PC-3 (cell line): ENCODE data around the gene CGB8. TPM values are rescaled to one million over a fixed set of nuclear protein-coding genes. Genes with fewer than 3 reads are reported as not detected.

Source experiments
- ATAC-seq: fragments of 200-7000 bp; cut with Tn5 transposase; 2 replicates; pipeline ENCODE4 v1.9.1; 2020; ENCODE audit warnings: mild to moderate bottlenecking, moderate library complexity
- BruUV-seq: library from RNA; stranded (reverse); fragments of 400-500 nt; replicated peaks from 2 replicates; lab custom pipeline; 2021; lab: Mats Ljungman, UMichigan
- CTCF ChIA-PET: fragments of 300-600 bp; sonication (Branson Sonifier 250); formaldehyde crosslinking; loops from one replicate; lab custom pipeline; 2022; ENCODE audit warnings: antibody characterized with exemption; lab: Charles Lee
- POLR2A ChIA-PET: fragments of 300-600 bp; sonication (Branson Sonifier 250); formaldehyde crosslinking; loops from one replicate; lab custom pipeline; 2022; ENCODE audit warnings: antibody characterized with exemption; ENCODE audit not compliant: unreplicated experiment; lab: Charles Lee
- DNase-seq: peaks from one replicate; pipeline ENCODE4 v3.0.0-alpha.2; 2015
- H2AFZ ChIP-seq: fragments of 300-600 bp; sonication (generic); 2 replicates; pipeline ENCODE4 v1.6.0; 2016; ENCODE audit warnings: antibody characterized with exemption, low read length
- H3F3A ChIP-seq: fragments of 300-600 bp; sonication (generic); one replicate; pipeline ENCODE4 v1.6.0; 2017; ENCODE audit warnings: antibody characterized with exemption, low read length, control low read depth, mild to moderate bottlenecking; ENCODE audit not compliant: unreplicated experiment
- H3K27ac ChIP-seq: fragments of 300-600 bp; sonication (generic); 2 replicates; pipeline ENCODE4 v1.5.1; 2016; ENCODE audit warnings: mild to moderate bottlenecking, low read length
- H3K27me3 ChIP-seq: fragments of 300-600 bp; sonication (generic); 2 replicates; pipeline ENCODE4 v1.6.1; 2016; ENCODE audit warnings: low read length, mixed read lengths
- H3K36me3 ChIP-seq: fragments of 300-600 bp; sonication (generic); 2 replicates; pipeline ENCODE4 v1.6.1; 2016; ENCODE audit warnings: low read depth, mixed run types, low read length, mixed read lengths
- H3K4me1 ChIP-seq: fragments of 300-600 bp; sonication (generic); 2 replicates; pipeline ENCODE4 v1.5.1; 2016; ENCODE audit warnings: low read length; ENCODE audit not compliant: insufficient read depth
- H3K4me2 ChIP-seq: fragments of 300-600 bp; sonication (generic); 2 replicates; pipeline ENCODE4 v1.6.0; 2016; ENCODE audit warnings: low read length
- H3K4me3 ChIP-seq: fragments of 300-600 bp; sonication (generic); 2 replicates; pipeline ENCODE4 v1.5.1; 2016; ENCODE audit warnings: mild to moderate bottlenecking, low read length, mixed read lengths
- H3K79me2 ChIP-seq: fragments of 300-600 bp; sonication (generic); 2 replicates; pipeline ENCODE4 v1.6.1; 2017; ENCODE audit warnings: low read length, mixed read lengths
- H3K9ac ChIP-seq: fragments of 300-600 bp; sonication (generic); 2 replicates; pipeline ENCODE4 v1.6.0; 2016; ENCODE audit warnings: mild to moderate bottlenecking, low read length
- H3K9me2 ChIP-seq: fragments of 300-600 bp; sonication (generic); replicated peaks from 2 replicates; pipeline ENCODE4 v1.6.1; 2016; ENCODE audit warnings: mixed run types, low read length, mixed read lengths
- H3K9me3 ChIP-seq: fragments of 300-600 bp; sonication (generic); 2 replicates; pipeline ENCODE4 v1.6.1; 2016; ENCODE audit warnings: low read length, mixed read lengths
- H4K20me1 ChIP-seq: fragments of 300-600 bp; sonication (generic); 2 replicates; pipeline ENCODE4 v1.6.1; 2016; ENCODE audit warnings: low read length, mixed read lengths
- EZH2 ChIP-seq: fragments of 300-600 bp; sonication (generic); IDR thresholded peaks from one replicate; pipeline ENCODE4 v1.6.1; 2017; ENCODE audit warnings: antibody characterized with exemption, mild to moderate bottlenecking, low read length; ENCODE audit not compliant: unreplicated experiment
- EZH2phosphoT487 ChIP-seq: fragments of 300-600 bp; sonication (generic); IDR thresholded peaks from 2 replicates; pipeline ENCODE4 v1.6.1; 2018; ENCODE audit warnings: mild to moderate bottlenecking, antibody characterized with exemption, low read length, borderline replicate concordance
- intact Hi-C: fragments of 100-400 bp; cut with micrococcal nuclease; formaldehyde crosslinking; loops from 2 replicates; pipeline ENCODE4 v1.9.0; 2023
- total RNA-seq: library from RNA; depleted of rRNA; stranded (reverse); fragments of >200 nt; gene quantifications from 2 replicates; pipeline ENCODE4 v1.2.3, GENCODE V29; 2014
- TF ChIP-seq, protein P1 (sequence below): fragments of 300-600 bp; sonication (generic); conservative IDR thresholded peaks from 2 replicates; pipeline ENCODE4 v1.5.1; 2017; ENCODE audit warnings: antibody characterized with exemption, low read depth, mild to moderate bottlenecking, low read length

Gene CGB8
- total RNA-seq, 1 experiment from 2014 or later, result 1.2 TPM

- no peaks in the 10 kb centered on the region for H3K9me3 ChIP-seq
- H2AFZ ChIP-seq, result no peak overlapping the region
- H3K4me2 ChIP-seq, result no peak overlapping the region
- no peaks in the 10 kb centered on the region for H3K27me3 ChIP-seq
- H3K4me1 ChIP-seq, result peaks cover 10% of the 10 kb centered on the region; the same call in 1 of the 2 replicates
- no peaks in the 10 kb centered on the region for H4K20me1 ChIP-seq
- ChIA-PET POLR2A (no interaction called here), CTCF (interaction anchor here (0.6 kb wide), 1 partner anchor 58 kb away, joined by 4 read pairs; no protein-coding TSS in a partner anchor)
- no peak overlapping the region for H3K9ac ChIP-seq
- H3K9me2 ChIP-seq, result no peaks in the 10 kb centered on the region
- TF ChIP-seq EZH2phosphoT487, result no peak
- TF ChIP-seq EZH2, result no peak
- TF ChIP-seq, protein P1, sequence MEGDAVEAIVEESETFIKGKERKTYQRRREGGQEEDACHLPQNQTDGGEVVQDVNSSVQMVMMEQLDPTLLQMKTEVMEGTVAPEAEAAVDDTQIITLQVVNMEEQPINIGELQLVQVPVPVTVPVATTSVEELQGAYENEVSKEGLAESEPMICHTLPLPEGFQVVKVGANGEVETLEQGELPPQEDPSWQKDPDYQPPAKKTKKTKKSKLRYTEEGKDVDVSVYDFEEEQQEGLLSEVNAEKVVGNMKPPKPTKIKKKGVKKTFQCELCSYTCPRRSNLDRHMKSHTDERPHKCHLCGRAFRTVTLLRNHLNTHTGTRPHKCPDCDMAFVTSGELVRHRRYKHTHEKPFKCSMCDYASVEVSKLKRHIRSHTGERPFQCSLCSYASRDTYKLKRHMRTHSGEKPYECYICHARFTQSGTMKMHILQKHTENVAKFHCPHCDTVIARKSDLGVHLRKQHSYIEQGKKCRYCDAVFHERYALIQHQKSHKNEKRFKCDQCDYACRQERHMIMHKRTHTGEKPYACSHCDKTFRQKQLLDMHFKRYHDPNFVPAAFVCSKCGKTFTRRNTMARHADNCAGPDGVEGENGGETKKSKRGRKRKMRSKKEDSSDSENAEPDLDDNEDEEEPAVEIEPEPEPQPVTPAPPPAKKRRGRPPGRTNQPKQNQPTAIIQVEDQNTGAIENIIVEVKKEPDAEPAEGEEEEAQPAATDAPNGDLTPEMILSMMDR, result no peak
- no peaks in the 10 kb centered on the region for H3K79me2 ChIP-seq
- H3F3A ChIP-seq, result no peaks in the 10 kb centered on the region
- BruUV-seq, result no TSS peak
- no peak overlapping the region for H3K27ac ChIP-seq
- no peak overlapping the region for H3K4me3 ChIP-seq
- H3K36me3 ChIP-seq, result no peaks in the 10 kb centered on the region
- DNase-seq (no peak), ATAC-seq (no peak)
- intact Hi-C loops, result no loop called here
These were observed 32.7 kb downstream of the CGB8 start for GRCh38 chr19:49016067-49016839.

DNA sequence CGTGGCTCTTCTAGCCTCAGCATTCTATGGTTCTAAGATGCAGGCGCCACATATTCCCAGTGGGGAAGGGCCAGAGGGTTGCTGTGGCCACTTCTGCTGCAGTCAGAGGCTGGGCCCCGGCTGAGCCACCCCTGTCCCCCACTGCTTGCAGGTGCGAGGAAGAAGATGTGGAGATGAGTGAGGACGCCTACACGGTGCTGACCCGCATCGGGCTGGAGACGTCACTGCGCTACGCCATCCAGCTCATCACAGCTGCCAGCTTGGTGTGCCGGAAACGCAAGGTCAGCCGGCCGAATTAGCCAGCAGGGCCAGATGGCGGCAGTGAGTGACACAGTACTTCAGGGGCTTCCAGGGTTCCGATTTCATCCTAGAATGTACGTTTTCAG, 34.0 kb downstream of the CGB8 start:
- CTCF ChIA-PET, result no interaction called here

More for the DNA sequence above, 34.0 kb downstream of the CGB8 start:
- no peaks in the 10 kb centered on the region for H3K27me3 ChIP-seq
- POLR2A ChIA-PET, result no interaction called here
- H3K9me2 ChIP-seq, result no peaks in the 10 kb centered on the region
- no peak overlapping the region for H3K9ac ChIP-seq
- TF ChIP-seq, protein P1, result no peak
- TF ChIP-seq EZH2phosphoT487 (no peak), EZH2 (no peak)
- intact Hi-C loops, result no loop called here
- DNase-seq (no peak), ATAC-seq (no peak)
- H3K27ac ChIP-seq, result no peak overlapping the region
- no peak overlapping the region for H2AFZ ChIP-seq
- H3K4me1 ChIP-seq, result peaks cover 10% of the 10 kb centered on the region; the same call in 1 of the 2 replicates
- no TSS peak for BruUV-seq
- H3K79me2 ChIP-seq, result no peaks in the 10 kb centered on the region
- no peaks in the 10 kb centered on the region for H4K20me1 ChIP-seq
- H3K4me2 ChIP-seq, result no peak overlapping the region
- no peaks in the 10 kb centered on the region for H3F3A ChIP-seq
- H3K4me3 ChIP-seq, result no peak overlapping the region
- H3K36me3 ChIP-seq, result no peaks in the 10 kb centered on the region
- no peaks in the 10 kb centered on the region for H3K9me3 ChIP-seq
